Measurements from ENCODE around the gene RUNX2.

The RUNX2 gene

GRCh38 chr6:45351076-45351475 lies 22.9 kb downstream of the RUNX2 start:
- DNase-seq (ENCODE audit: low read depth, low spot score), result no peak

GRCh38 chr6:45351667-45352066 lies 23.5 kb downstream of the RUNX2 start:
- DNase-seq (ENCODE audit: low read depth, low spot score), result no peak

GRCh38 chr6:45353654-45354053 lies 25.5 kb downstream of the RUNX2 start:
- DNase-seq (ENCODE audit: low read depth, low spot score), result no peak

- DNase-seq (ENCODE audit: low read depth, low spot score), result no peak
Observed at GRCh38 chr6:45364466-45364865, 36.3 kb downstream of the RUNX2 start.

GRCh38 chr6:45365036-45365435 lies 36.9 kb downstream of the RUNX2 start:
- DNase-seq (ENCODE audit: low read depth, low spot score), result no peak

GRCh38 chr6:45366534-45366933 lies 38.4 kb downstream of the RUNX2 start:
- no peak for DNase-seq (ENCODE audit: low read depth, low spot score)

- DNase-seq (ENCODE audit: low read depth, low spot score), result no peak
Observed at GRCh38 chr6:45367999-45368398, 39.9 kb downstream of the RUNX2 start.

- no peak for DNase-seq (ENCODE audit: low read depth, low spot score)
Observed at GRCh38 chr6:45369870-45370269, 41.7 kb downstream of the RUNX2 start.

- DNase-seq (ENCODE audit: low read depth, low spot score), result no peak
Observed at GRCh38 chr6:45371924-45372573, 43.9 kb downstream of the RUNX2 start.

GRCh38 chr6:45375449-45375848 lies 47.3 kb downstream of the RUNX2 start:
- no peak for DNase-seq (ENCODE audit: low read depth, low spot score)

- DNase-seq (ENCODE audit: low read depth, low spot score), result no peak
Observed at GRCh38 chr6:45376310-45377042, 48.3 kb downstream of the RUNX2 start.

GRCh38 chr6:45377043-45377553 lies 49.0 kb downstream of the RUNX2 start:
- no peak for DNase-seq (ENCODE audit: low read depth, low spot score)

GRCh38 chr6:45377554-45378333 lies 49.6 kb downstream of the RUNX2 start, which contains the start of gene SUPT3H:
Gene SUPT3H (minus strand): TSS chr6:45377934.
- DNase-seq (ENCODE audit: low read depth, low spot score), result peak; percentile 79

- DNase-seq (ENCODE audit: low read depth, low spot score), result no peak
Observed at GRCh38 chr6:45378334-45378926, 50.3 kb downstream of the RUNX2 start.

- no peak for DNase-seq (ENCODE audit: low read depth, low spot score)
Observed at GRCh38 chr6:45382391-45382790, 54.3 kb downstream of the RUNX2 start.

- DNase-seq (ENCODE audit: low read depth, low spot score), result no peak
Observed at GRCh38 chr6:45386501-45386900, 58.4 kb downstream of the RUNX2 start.

GRCh38 chr6:45387236-45387635 lies 59.1 kb downstream of the RUNX2 start:
- no peak for DNase-seq (ENCODE audit: low read depth, low spot score)

- DNase-seq (ENCODE audit: low read depth, low spot score), result no peak
Observed at GRCh38 chr6:45388328-45388727, 60.2 kb downstream of the RUNX2 start.

GRCh38 chr6:45394586-45395095 lies 66.5 kb downstream of the RUNX2 start:
- no peak for DNase-seq (ENCODE audit: low read depth, low spot score)

- no peak for DNase-seq (ENCODE audit: low read depth, low spot score)
Observed at GRCh38 chr6:45398075-45398813, 70.1 kb downstream of the RUNX2 start.

- DNase-seq (ENCODE audit: low read depth, low spot score), result no peak
Observed at GRCh38 chr6:45400021-45400420, 71.9 kb downstream of the RUNX2 start.

Data from brain pericyte (primary cell).